GM12874 (cell line): Measurements from ENCODE around the gene MED23.
A peak's percentile ranks its signal among the peaks of the same experiment; 100 is the strongest.

Experiments used
- TF ChIP-seq, protein P1 (sequence below): IDR thresholded peaks from 2 replicates; pipeline ENCODE4 v1.5.1; 2011; ENCODE audit warnings: low read depth, mild to moderate bottlenecking, control low read depth, low read length, moderate library complexity; ENCODE audit not compliant: insufficient read depth

Gene MED23, protein sequence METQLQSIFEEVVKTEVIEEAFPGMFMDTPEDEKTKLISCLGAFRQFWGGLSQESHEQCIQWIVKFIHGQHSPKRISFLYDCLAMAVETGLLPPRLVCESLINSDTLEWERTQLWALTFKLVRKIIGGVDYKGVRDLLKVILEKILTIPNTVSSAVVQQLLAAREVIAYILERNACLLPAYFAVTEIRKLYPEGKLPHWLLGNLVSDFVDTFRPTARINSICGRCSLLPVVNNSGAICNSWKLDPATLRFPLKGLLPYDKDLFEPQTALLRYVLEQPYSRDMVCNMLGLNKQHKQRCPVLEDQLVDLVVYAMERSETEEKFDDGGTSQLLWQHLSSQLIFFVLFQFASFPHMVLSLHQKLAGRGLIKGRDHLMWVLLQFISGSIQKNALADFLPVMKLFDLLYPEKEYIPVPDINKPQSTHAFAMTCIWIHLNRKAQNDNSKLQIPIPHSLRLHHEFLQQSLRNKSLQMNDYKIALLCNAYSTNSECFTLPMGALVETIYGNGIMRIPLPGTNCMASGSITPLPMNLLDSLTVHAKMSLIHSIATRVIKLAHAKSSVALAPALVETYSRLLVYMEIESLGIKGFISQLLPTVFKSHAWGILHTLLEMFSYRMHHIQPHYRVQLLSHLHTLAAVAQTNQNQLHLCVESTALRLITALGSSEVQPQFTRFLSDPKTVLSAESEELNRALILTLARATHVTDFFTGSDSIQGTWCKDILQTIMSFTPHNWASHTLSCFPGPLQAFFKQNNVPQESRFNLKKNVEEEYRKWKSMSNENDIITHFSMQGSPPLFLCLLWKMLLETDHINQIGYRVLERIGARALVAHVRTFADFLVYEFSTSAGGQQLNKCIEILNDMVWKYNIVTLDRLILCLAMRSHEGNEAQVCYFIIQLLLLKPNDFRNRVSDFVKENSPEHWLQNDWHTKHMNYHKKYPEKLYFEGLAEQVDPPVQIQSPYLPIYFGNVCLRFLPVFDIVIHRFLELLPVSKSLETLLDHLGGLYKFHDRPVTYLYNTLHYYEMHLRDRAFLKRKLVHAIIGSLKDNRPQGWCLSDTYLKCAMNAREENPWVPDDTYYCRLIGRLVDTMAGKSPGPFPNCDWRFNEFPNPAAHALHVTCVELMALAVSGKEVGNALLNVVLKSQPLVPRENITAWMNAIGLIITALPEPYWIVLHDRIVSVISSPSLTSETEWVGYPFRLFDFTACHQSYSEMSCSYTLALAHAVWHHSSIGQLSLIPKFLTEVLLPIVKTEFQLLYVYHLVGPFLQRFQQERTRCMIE (N-terminal part only)

DNA sequence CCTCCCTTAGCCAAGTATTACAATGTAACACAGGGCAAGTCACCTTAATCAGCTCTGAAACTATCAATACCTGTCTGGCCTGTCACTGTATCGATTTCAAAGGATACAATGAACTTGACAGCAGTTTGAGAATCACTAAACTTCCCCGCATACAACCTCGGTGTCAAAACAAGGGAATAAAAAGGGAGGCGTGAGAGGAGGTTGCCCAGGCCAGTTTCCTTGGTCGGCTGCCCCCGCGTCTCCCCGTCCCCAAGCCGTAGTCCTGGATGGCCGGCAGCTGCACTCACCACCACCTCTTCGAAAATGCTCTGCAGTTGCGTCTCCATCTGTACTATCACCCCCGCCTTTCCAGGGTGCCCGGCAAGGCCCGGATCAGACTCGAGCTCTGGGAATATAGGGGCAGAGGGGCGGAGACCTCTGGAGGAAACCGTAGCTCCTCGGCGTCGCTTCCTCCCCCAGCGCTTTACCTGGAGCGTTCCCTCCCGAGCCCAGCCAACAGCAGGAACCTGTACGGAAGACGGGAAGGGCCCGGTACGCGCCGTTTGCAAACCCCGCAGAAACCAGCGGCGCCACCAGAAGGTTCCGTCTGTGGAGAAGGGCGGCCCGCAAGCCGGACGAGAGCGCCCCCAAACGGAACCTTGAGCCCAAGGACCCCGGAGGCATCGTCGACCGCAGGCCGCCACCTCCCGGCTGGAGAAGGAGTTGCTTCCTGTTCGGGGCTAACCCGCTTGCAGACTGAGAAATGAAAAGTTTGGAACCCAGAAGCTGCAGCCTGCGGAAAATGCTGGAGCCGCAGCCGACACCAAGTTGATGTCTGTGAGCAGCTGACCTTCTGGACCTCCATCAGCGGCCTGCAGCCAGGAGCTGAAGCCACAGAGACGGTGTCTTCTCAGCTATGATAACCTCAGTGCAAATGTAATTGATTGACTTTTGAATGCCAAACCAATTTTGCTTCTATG lies at the start of gene MED23:
Gene MED23, minus strand, starts transcription at position 519 of the 959 bp plus-strand sequence. Its CDS starts 193 bp downstream, at position 326.
- TF ChIP-seq, protein P1, sequence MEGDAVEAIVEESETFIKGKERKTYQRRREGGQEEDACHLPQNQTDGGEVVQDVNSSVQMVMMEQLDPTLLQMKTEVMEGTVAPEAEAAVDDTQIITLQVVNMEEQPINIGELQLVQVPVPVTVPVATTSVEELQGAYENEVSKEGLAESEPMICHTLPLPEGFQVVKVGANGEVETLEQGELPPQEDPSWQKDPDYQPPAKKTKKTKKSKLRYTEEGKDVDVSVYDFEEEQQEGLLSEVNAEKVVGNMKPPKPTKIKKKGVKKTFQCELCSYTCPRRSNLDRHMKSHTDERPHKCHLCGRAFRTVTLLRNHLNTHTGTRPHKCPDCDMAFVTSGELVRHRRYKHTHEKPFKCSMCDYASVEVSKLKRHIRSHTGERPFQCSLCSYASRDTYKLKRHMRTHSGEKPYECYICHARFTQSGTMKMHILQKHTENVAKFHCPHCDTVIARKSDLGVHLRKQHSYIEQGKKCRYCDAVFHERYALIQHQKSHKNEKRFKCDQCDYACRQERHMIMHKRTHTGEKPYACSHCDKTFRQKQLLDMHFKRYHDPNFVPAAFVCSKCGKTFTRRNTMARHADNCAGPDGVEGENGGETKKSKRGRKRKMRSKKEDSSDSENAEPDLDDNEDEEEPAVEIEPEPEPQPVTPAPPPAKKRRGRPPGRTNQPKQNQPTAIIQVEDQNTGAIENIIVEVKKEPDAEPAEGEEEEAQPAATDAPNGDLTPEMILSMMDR: peak; percentile 99

DNA sequence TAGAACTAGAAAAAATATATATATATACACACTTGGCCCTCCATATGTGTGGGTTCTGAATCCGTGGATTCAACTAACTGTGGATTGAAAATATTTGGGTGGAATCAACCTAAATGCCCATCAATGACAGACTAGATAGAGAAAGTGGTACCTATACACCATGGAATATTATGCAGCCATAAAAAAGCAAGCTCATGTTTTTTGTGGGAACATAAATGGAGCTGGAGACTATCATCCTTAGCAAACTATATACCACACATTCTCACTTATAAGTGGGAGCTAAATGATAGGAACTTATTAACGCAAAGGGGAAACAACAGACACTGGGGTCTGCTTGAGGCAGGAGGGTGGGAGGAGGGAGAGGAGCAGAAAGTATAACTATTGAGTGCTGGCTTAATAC lies 45.1 kb upstream of the MED23 start:
- TF ChIP-seq, protein P1: no peak

- TF ChIP-seq, protein P1: no peak
Measured at GRCh38 chr6:131669891-131670290, 41.8 kb upstream of the MED23 start.

GRCh38 chr6:131663578-131664165 lies 35.6 kb upstream of the MED23 start:
- TF ChIP-seq, protein P1: no peak

GRCh38 chr6:131660195-131660594 lies 32.2 kb upstream of the MED23 start:
- TF ChIP-seq, protein P1: no peak

- TF ChIP-seq, protein P1: no peak
Measured at GRCh38 chr6:131658287-131658686, 30.2 kb upstream of the MED23 start.
